H1 (cell line): ENCODE data around the gene ANP32A. TPM values are rescaled to one million over a fixed set of nuclear protein-coding genes. Genes with fewer than 3 reads are reported as not detected.

Source experiments
- CTCF ChIA-PET: fragments of 300-600 bp; sonication (Branson Sonifier 250); formaldehyde crosslinking; loops from one replicate; lab custom pipeline; 2021; ENCODE audit not compliant: partially characterized antibody; lab: Charles Lee
- POLR2A ChIA-PET: fragments of 300-600 bp; sonication (Branson Sonifier 250); formaldehyde crosslinking; loops from one replicate; lab custom pipeline; 2021; ENCODE audit warnings: inconsistent platforms; ENCODE audit not compliant: partially characterized antibody; lab: Charles Lee
- DNase-seq, 2 experiments: peaks; one replicate each; pipeline versions ENCODE4 v3.0.0 to v3.0.0-alpha.2; 2010 to 2022; ENCODE audit warnings: low spot score in 2 of 2, low read depth in 1 of 2, mixed read lengths in 1 of 2
- FAIRE-seq: peaks from 2 replicates; lab custom pipeline; 2011; peaks lifted over from hg19 to GRCh38; lab: Jason Lieb, UNC
- H2AFZ ChIP-seq: 2 replicates; pipeline ENCODE4 v1.8.1; 2012; ENCODE audit warnings: low read length, inconsistent platforms
- H2AK5ac ChIP-seq: 2 replicates; pipeline ENCODE4 v1.6.1; 2013; ENCODE audit warnings: low read depth, low read length
- H2BK120ac ChIP-seq: replicated peaks from 2 replicates; pipeline ENCODE3; 2013; ENCODE audit warnings: low read depth, low read length, inconsistent platforms
- H2BK12ac ChIP-seq: 2 replicates; pipeline ENCODE4 v1.6.1; 2013; ENCODE audit warnings: low read depth, low read length
- H2BK15ac ChIP-seq: 2 replicates; pipeline ENCODE4 v1.6.1; 2013; ENCODE audit warnings: low read length
- H2BK20ac ChIP-seq: 2 replicates; pipeline ENCODE4 v1.6.1; 2013; ENCODE audit warnings: low read length
- H2BK5ac ChIP-seq: 2 replicates; pipeline ENCODE4 v1.6.1; 2013; ENCODE audit warnings: low read depth, low read length
- H3K14ac ChIP-seq: 2 replicates; pipeline ENCODE4 v1.6.1; 2013; ENCODE audit warnings: inconsistent platforms; ENCODE audit not compliant: insufficient read length
- H3K18ac ChIP-seq: 2 replicates; pipeline ENCODE4 v1.6.1; 2013; ENCODE audit warnings: low read length; ENCODE audit errors: extremely low read depth
- H3K23ac ChIP-seq: 2 replicates; pipeline ENCODE4 v1.6.1; 2013; ENCODE audit warnings: inconsistent platforms; ENCODE audit not compliant: insufficient read length
- H3K23me2 ChIP-seq: 2 replicates; pipeline ENCODE4 v1.6.1; 2013; ENCODE audit warnings: low read depth, low read length
- H3K27ac ChIP-seq: 2 replicates; pipeline ENCODE4 v1.6.1; 2011; ENCODE audit warnings: low read depth, low read length, inconsistent platforms
- H3K27me3 ChIP-seq, 4 experiments: replicated peaks in 1 of 4; 1 replicate in 1 of 4; 2 replicates in 3 of 4; pipeline versions ENCODE4 v1.6.1 to v1.8.1; 2011 to 2013; ENCODE audit warnings: low read length in 3 of 4, mild to moderate bottlenecking in 3 of 4, inconsistent platforms in 2 of 4, mixed read lengths in 2 of 4, moderate library complexity in 1 of 4; ENCODE audit not compliant: control insufficient read depth in 3 of 4, insufficient read depth in 3 of 4; ENCODE audit errors: extremely low read depth in 1 of 4
- H3K36me3 ChIP-seq, 4 experiments: 2 replicates each; pipeline versions ENCODE4 v1.6.1 to v1.8.1; 2011 to 2013; ENCODE audit warnings: mild to moderate bottlenecking in 4 of 4, low read length in 3 of 4, moderate library complexity in 2 of 4, control low read depth in 1 of 4, inconsistent platforms in 1 of 4; ENCODE audit not compliant: insufficient read depth in 4 of 4, control insufficient read depth in 2 of 4
- H3K4ac ChIP-seq: replicated peaks from 2 replicates; pipeline ENCODE3; 2013; ENCODE audit warnings: low read length, low read depth, mixed read lengths, inconsistent platforms; ENCODE audit not compliant: insufficient read length
- H3K4me1 ChIP-seq, 4 experiments: replicated peaks in 1 of 4; 1 replicate in 1 of 4; 2 replicates in 3 of 4; pipeline versions ENCODE4 v1.6.1 to v1.8.1; 2011 to 2013; ENCODE audit warnings: low read length in 3 of 4, inconsistent platforms in 2 of 4, mixed read lengths in 1 of 4; ENCODE audit not compliant: insufficient read depth in 4 of 4, control insufficient read depth in 3 of 4
- H3K4me2 ChIP-seq, 2 experiments: 2 replicates each; pipeline versions ENCODE4 v1.6.1 to v1.8.1; 2011 to 2013; ENCODE audit warnings: low read depth in 2 of 2, low read length in 2 of 2, control low read depth in 1 of 2, inconsistent platforms in 1 of 2, mild to moderate bottlenecking in 1 of 2; ENCODE audit not compliant: insufficient read depth in 1 of 2
- H3K4me3 ChIP-seq, 4 experiments: fragments of 200-600, 300-600 bp in 1 of 4; sonication (generic), shearing (Covaris generic), sonication (Bioruptor Twin) in 1 of 4; 2 replicates each; pipeline versions ENCODE4 v1.5.1 to v1.8.1; 2011 to 2016; ENCODE audit warnings: low read length in 4 of 4, low read depth in 3 of 4, control low read depth in 2 of 4, inconsistent platforms in 2 of 4, mild to moderate bottlenecking in 2 of 4, mixed read lengths in 1 of 4, moderate library complexity in 1 of 4; ENCODE audit not compliant: insufficient read depth in 2 of 4; ENCODE audit errors: extremely low read depth in 1 of 4
- H3K56ac ChIP-seq: replicated peaks from 2 replicates; pipeline ENCODE3; 2013; ENCODE audit warnings: low read depth, mild to moderate bottlenecking, mixed read lengths, low read length, inconsistent platforms; ENCODE audit not compliant: insufficient read length
- H3K79me1 ChIP-seq: 2 replicates; pipeline ENCODE4 v1.6.1; 2013; ENCODE audit warnings: low read depth, low read length, control low read depth
- H3K79me2 ChIP-seq, 2 experiments: 2 replicates each; pipeline versions ENCODE4 v1.6.1 to v1.8.1; 2012 to 2013; ENCODE audit warnings: low read length in 2 of 2, mild to moderate bottlenecking in 2 of 2, inconsistent platforms in 1 of 2; ENCODE audit not compliant: insufficient read depth in 2 of 2, control insufficient read depth in 1 of 2
- H3K9ac ChIP-seq, 4 experiments: replicated peaks in 1 of 4; 1 replicate in 1 of 4; 2 replicates in 3 of 4; pipeline versions ENCODE4 v1.6.1 to v1.8.1; 2011 to 2013; ENCODE audit warnings: low read depth in 3 of 4, low read length in 3 of 4, control low read depth in 2 of 4, mild to moderate bottlenecking in 2 of 4, moderate library complexity in 2 of 4, inconsistent platforms in 1 of 4; ENCODE audit errors: extremely low read depth in 1 of 4
- H3K9me3 ChIP-seq, 2 experiments: 2 replicates each; pipeline versions ENCODE4 v1.6.1 to v1.8.1; 2012 to 2013; ENCODE audit warnings: mild to moderate bottlenecking in 2 of 2, moderate library complexity in 2 of 2, control low read depth in 1 of 2, inconsistent platforms in 1 of 2, low read depth in 1 of 2, low read length in 1 of 2, mixed read lengths in 1 of 2; ENCODE audit not compliant: insufficient read depth in 2 of 2
- H4K20me1 ChIP-seq, 2 experiments: replicated peaks in 1 of 2; 2 replicates each; pipeline versions ENCODE3 to v1.8.1; 2011 to 2013; ENCODE audit warnings: inconsistent platforms in 2 of 2, low read length in 2 of 2, mild to moderate bottlenecking in 1 of 2; ENCODE audit not compliant: insufficient read depth in 2 of 2, control insufficient read depth in 1 of 2
- H4K5ac ChIP-seq: 2 replicates; pipeline ENCODE4 v1.6.1; 2013; ENCODE audit warnings: low read length, low read depth, mixed read lengths, inconsistent platforms; ENCODE audit not compliant: insufficient read length
- H4K8ac ChIP-seq: 2 replicates; pipeline ENCODE4 v1.8.0; 2013; ENCODE audit warnings: mild to moderate bottlenecking, moderate library complexity, low read length, inconsistent platforms; ENCODE audit not compliant: insufficient read depth; ENCODE audit errors: extremely low read depth
- H4K91ac ChIP-seq: replicated peaks from 2 replicates; pipeline ENCODE3; 2013; ENCODE audit warnings: low read length, mixed read lengths, inconsistent platforms; ENCODE audit not compliant: insufficient read length
- CEBPB ChIP-seq: IDR thresholded peaks from 2 replicates; pipeline ENCODE4 v1.6.1; 2012; ENCODE audit warnings: low read depth, low read length
- CHD1 ChIP-seq: IDR thresholded peaks from 2 replicates; pipeline ENCODE4 v1.6.1; 2012; ENCODE audit warnings: low read depth, low read length, improper control_type of control experiment
- EGR1 ChIP-seq: IDR thresholded peaks from 2 replicates; pipeline ENCODE4 v1.6.1; 2011; ENCODE audit warnings: low read depth, low read length, borderline replicate concordance
- EP300 ChIP-seq, 2 experiments: IDR thresholded peaks; 1 replicate in 1 of 2; 2 replicates in 1 of 2; pipeline ENCODE4 v1.6.1; 2011 to 2012; ENCODE audit warnings: low read depth in 2 of 2, low read length in 2 of 2, mild to moderate bottlenecking in 2 of 2, borderline replicate concordance in 1 of 2, inconsistent platforms in 1 of 2, moderate library complexity in 1 of 2
- HDAC6 ChIP-seq: IDR thresholded peaks from one replicate; pipeline ENCODE4 v1.7.1; 2012; ENCODE audit warnings: low read depth, mild to moderate bottlenecking, inconsistent platforms, low read length, moderate library complexity
- KDM1A ChIP-seq: fragments of 200-600, 300-600 bp; sonication (generic); IDR thresholded peaks from 2 replicates; pipeline ENCODE4 v1.7.1; 2016; ENCODE audit warnings: mild to moderate bottlenecking, low read length, borderline replicate concordance
- MAFK ChIP-seq: IDR thresholded peaks from 2 replicates; pipeline ENCODE4 v1.6.1; 2012; ENCODE audit warnings: low read depth, mild to moderate bottlenecking, improper control_type of control experiment, low read length
- PHF8 ChIP-seq: fragments of 200-600 bp; sonication (generic); conservative IDR thresholded peaks from 2 replicates; pipeline ENCODE4 v1.7.1; 2012; ENCODE audit warnings: low read depth, mild to moderate bottlenecking, inconsistent platforms, low read length, moderate library complexity
- SIRT6 ChIP-seq: IDR thresholded peaks from one replicate; pipeline ENCODE4 v1.7.1; 2012; ENCODE audit warnings: low read length, inconsistent platforms
- SP1 ChIP-seq: IDR thresholded peaks from 2 replicates; pipeline ENCODE4 v1.6.1; 2011; ENCODE audit warnings: low read depth, low read length
- TAF7 ChIP-seq: optimal IDR thresholded peaks from 2 replicates; pipeline ENCODE3; 2011; ENCODE audit warnings: low read depth, mild to moderate bottlenecking, inconsistent platforms, low read length, moderate library complexity, borderline replicate concordance
- TEAD4 ChIP-seq: IDR thresholded peaks from 2 replicates; pipeline ENCODE4 v1.6.1; 2012; ENCODE audit warnings: low read depth, low read length, inconsistent platforms, mixed read lengths
- YY1 ChIP-seq: IDR thresholded peaks from 2 replicates; pipeline ENCODE4 v1.6.1; 2011; ENCODE audit warnings: low read depth, mild to moderate bottlenecking, low read length
- WGBS, 2 experiments: shearing (Covaris generic) in 1 of 2; methylation state at CpG; one replicate each; pipeline versions ENCODE4 v1.1.6 to v1.1.7; 2013 to 2015; ENCODE audit warnings: low lambda C conversion rate in 2 of 2, mixed read lengths in 2 of 2, inconsistent platforms in 1 of 2, low coverage in 1 of 2, missing lambda C conversion rate in 1 of 2; ENCODE audit not compliant: insufficient replicate concordance in 2 of 2, insufficient coverage in 1 of 2, insufficient read length in 1 of 2; ENCODE audit errors: extremely low coverage in 1 of 2, missing lambda C conversion rate in 1 of 2; 5-methylcytosine and 5-hydroxymethylcytosine counted together
- polyA plus RNA-seq, 7 experiments: library from polyadenylated mRNA; depleted of rRNA in 3 of 7; stranded (reverse) in 5 of 7; unstranded in 2 of 7; fragments of >200 nt in 5 of 7; fragments of 200-250 nt in 2 of 7; gene quantifications; 1 replicate in 5 of 7; 2 replicates in 1 of 7; 4 replicates in 1 of 7; pipeline versions ENCODE4 v1.2.1 to v1.2.3, GENCODE V29; 2011 to 2013; ENCODE audit warnings: missing spikeins in 2 of 7, mixed read lengths in 2 of 7
- total RNA-seq: library from RNA; stranded (reverse); fragmentation: NEBNext Ultra II Directional; extraction: Animal tissue kit (Norgen Biotek cat#: 25700); gene quantifications from 2 replicates; pipeline ENCODE4 v1.2.1, GENCODE V29; 2021

The ANP32A gene
- total and polyA plus RNA-seq, 2 of the 8 experiments (the other 6 are each of a cell fraction or from before 2014, with no cell fraction given): 70.8 to 295 TPM

GRCh38 chr15:68802373-68802772 lies 18.3 kb downstream of the ANP32A start:
- Histone ChIP-seq H3K14ac (no peak overlapping the region), H2BK15ac (no peak overlapping the region), H3K27me3 (no peaks in the 10 kb centered on the region; a peak in 1 of 7 replicates), H4K8ac (no peak overlapping the region), H3K27ac (no peak overlapping the region), H3K4ac (no peak overlapping the region), H2BK20ac (no peak overlapping the region), H3K23ac (no peak overlapping the region), H3K36me3 (peaks cover 0 to 4% (median 1%) of the 10 kb centered on the region in 4 experiments; a peak in 2 of 8 replicates), H2AFZ (no peak overlapping the region), H2BK5ac (no peak overlapping the region), H3K9me3 (no peaks in the 10 kb centered on the region), H3K56ac (no peak overlapping the region), H3K18ac (no peak overlapping the region), H3K4me1 (peaks cover 0 to 8% (median 4%) of the 10 kb centered on the region in 4 experiments; a peak in 5 of 7 replicates), H3K4me3 (no peak overlapping the region), H2BK120ac (no peak overlapping the region), H3K23me2 (no peaks in the 10 kb centered on the region), H3K79me1 (peaks cover 28% of the 10 kb centered on the region), H4K20me1 (peaks cover 58 to 60% of the 10 kb centered on the region in 2 experiments), H2BK12ac (no peak overlapping the region), H4K5ac (no peak overlapping the region), H2AK5ac (no peak overlapping the region), H3K4me2 (no peak overlapping the region), H3K79me2 (peaks cover 20 to 98% of the 10 kb centered on the region in 2 experiments), H3K9ac (no peak overlapping the region), H4K91ac (no peak overlapping the region)
- DNase-seq: no peak
- FAIRE-seq: no peak
- WGBS, 2 experiments: 95% methylated on average over 8 of the region's 8 CpGs; no CpG with 5 or more reads in 1 of the 2 experiments
- ChIA-PET POLR2A (no interaction called here), CTCF (no interaction called here)
- TF ChIP-seq HDAC6 (no peak), SIRT6 (no peak), CEBPB (no peak), MAFK (no peak), KDM1A (no peak), YY1 (no peak), PHF8 (no peak), CHD1 (no peak), TEAD4 (no peak), EGR1 (no peak), EP300 (IDR thresholded peaks at IDR 0.05; ENCODE audit: borderline replicate concordance in 1 of 2, low read depth in 2 of 2, low read length in 2 of 2) (no peak), TAF7 (no peak), SP1 (no peak)
